Hepatocyte (in vitro differentiated cells): Measurements from ENCODE around the gene OVAAL. TPM values are rescaled to one million over a fixed set of nuclear protein-coding genes. Genes with fewer than 3 reads are reported as not detected.
A peak's percentile ranks its signal among the peaks of the same experiment; 100 is the strongest.
"Not testable (repeated sequence)": the region's sequence is repeated elsewhere in the genome, so short reads cannot be mapped to it uniquely, and the experiment has no call there.

Experiments
- DNase-seq: peaks from one replicate; pipeline ENCODE4 v3.0.0-alpha.2; 2016; ENCODE audit warnings: low spot score
- H2AFZ ChIP-seq: fragments of 200-600 bp; sonication (generic); 2 replicates; pipeline ENCODE4 v1.6.0; 2016; ENCODE audit warnings: antibody characterized with exemption, mild to moderate bottlenecking
- H3K27ac ChIP-seq: fragments of 200-600 bp; sonication (generic); 2 replicates; pipeline ENCODE4 v1.5.1; 2016; ENCODE audit warnings: mild to moderate bottlenecking
- H3K27me3 ChIP-seq: fragments of 200-600 bp; sonication (generic); 2 replicates; pipeline ENCODE4 v1.6.1; 2016
- H3K36me3 ChIP-seq: fragments of 200-600 bp; sonication (generic); replicated peaks from 2 replicates; pipeline ENCODE4 v1.5.1; 2016; ENCODE audit warnings: low read depth; ENCODE audit not compliant: insufficient read depth
- H3K4me1 ChIP-seq: fragments of 200-600 bp; sonication (generic); 2 replicates; pipeline ENCODE4 v1.5.1; 2016; ENCODE audit warnings: mild to moderate bottlenecking, moderate library complexity; ENCODE audit not compliant: insufficient read depth
- H3K4me2 ChIP-seq: fragments of 200-600 bp; sonication (generic); 2 replicates; pipeline ENCODE4 v1.6.0; 2016
- H3K4me3 ChIP-seq: fragments of 200-600 bp; sonication (generic); 2 replicates; pipeline ENCODE4 v1.5.1; 2016; ENCODE audit warnings: mild to moderate bottlenecking
- H3K79me2 ChIP-seq: fragments of 200-600 bp; sonication (generic); 2 replicates; pipeline ENCODE4 v1.6.0; 2017; ENCODE audit warnings: mild to moderate bottlenecking
- H3K9me2 ChIP-seq: fragments of 200-600 bp; sonication (generic); replicated peaks from 2 replicates; pipeline ENCODE4 v1.6.0; 2017; ENCODE audit warnings: mild to moderate bottlenecking; ENCODE audit not compliant: insufficient read depth
- H3K9me3 ChIP-seq: fragments of 200-600 bp; sonication (generic); 2 replicates; pipeline ENCODE4 v1.5.1; 2016; ENCODE audit warnings: low read depth, mild to moderate bottlenecking
- H4K20me1 ChIP-seq: fragments of 200-600 bp; sonication (generic); 2 replicates; pipeline ENCODE4 v1.6.0; 2016; ENCODE audit warnings: mild to moderate bottlenecking; ENCODE audit not compliant: insufficient read depth, poor library complexity, severe bottlenecking
- EZH2 ChIP-seq: fragments of 200-600 bp; sonication (generic); IDR thresholded peaks from 2 replicates; pipeline ENCODE4 v1.6.1; 2016; ENCODE audit warnings: antibody characterized with exemption, mild to moderate bottlenecking, borderline replicate concordance
- EZH2phosphoT487 ChIP-seq: fragments of 200-600 bp; sonication (generic); IDR thresholded peaks from one replicate; pipeline ENCODE4 v1.6.1; 2018; ENCODE audit warnings: antibody characterized with exemption, mild to moderate bottlenecking, low read depth, moderate library complexity; ENCODE audit not compliant: unreplicated experiment, severe bottlenecking
- WGBS: methylation state at CpG from one replicate; pipeline ENCODE4 v1.1.6; 2016; ENCODE audit warnings: low lambda C conversion rate; ENCODE audit errors: missing lambda C conversion rate; 5-methylcytosine and 5-hydroxymethylcytosine counted together
- polyA plus RNA-seq: library from polyadenylated mRNA; unstranded; fragments of >200 nt; fragmentation: Nextera tagmentation; extraction: Ambion mirVana; gene quantifications from 2 replicates; pipeline ENCODE4 v1.2.1, GENCODE V29; 2016
- total RNA-seq: library from RNA; depleted of rRNA; stranded (reverse); fragments of >200 nt; gene quantifications from 2 replicates; pipeline ENCODE4 v1.2.3, GENCODE V29; 2014
- TF ChIP-seq, protein P1 (sequence below): fragments of 200-600 bp; sonication (generic); IDR thresholded peaks from 2 replicates; pipeline ENCODE4 v1.5.1; 2016; ENCODE audit warnings: antibody characterized with exemption, mild to moderate bottlenecking; ENCODE audit not compliant: poor library complexity

Gene OVAAL
- total and polyA plus RNA-seq, 2 experiments from 2014 or later, result not detected

GRCh38 chr1:180542838-180543145, 16.0 kb upstream of the OVAAL start:
- no peak overlapping the region for H3K4me3 ChIP-seq
- no peaks in the 10 kb centered on the region for H3K4me1 ChIP-seq
- peak overlapping the region; percentile 39 for H3K27ac ChIP-seq
- no peaks in the 10 kb centered on the region for H3K36me3 ChIP-seq
- 54% methylated on average over 2 of the region's 2 CpGs for WGBS
- peak overlapping the region; percentile 22 for H2AFZ ChIP-seq
- no peak for DNase-seq
- no peaks in the 10 kb centered on the region for H3K79me2 ChIP-seq
- no peak for TF ChIP-seq EZH2
- TF ChIP-seq EZH2phosphoT487, result no peak
- H4K20me1 ChIP-seq, result no peaks in the 10 kb centered on the region
- no peaks in the 10 kb centered on the region for H3K9me3 ChIP-seq
- no peaks in the 10 kb centered on the region for H3K27me3 ChIP-seq
- H3K4me2 ChIP-seq, result no peak overlapping the region
- no peaks in the 10 kb centered on the region for H3K9me2 ChIP-seq

DNA sequence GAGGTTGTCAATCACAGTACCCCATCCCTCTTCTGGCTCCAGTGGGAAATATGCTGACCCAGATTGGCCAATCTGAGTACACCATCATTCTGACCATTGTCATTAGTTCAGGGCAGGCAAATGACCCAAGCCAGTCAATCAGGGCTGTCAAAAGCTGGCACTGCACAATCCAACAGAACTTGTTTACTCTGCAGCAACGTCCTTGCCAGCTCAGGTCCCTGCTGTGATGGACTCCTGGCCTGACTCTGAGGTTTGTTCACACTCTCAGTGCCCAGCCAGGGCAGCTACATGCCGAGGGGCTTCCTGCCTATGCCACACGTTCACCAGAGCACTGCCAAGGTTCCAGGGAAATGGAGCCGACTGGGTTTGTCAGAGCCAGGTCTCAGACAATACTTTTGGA, 14.7 kb upstream of the OVAAL start:
- 88% methylated on average over 4 of the region's 4 CpGs for WGBS
- H2AFZ ChIP-seq, result no peak overlapping the region

GRCh38 chr1:180545991-180546390, 12.8 kb upstream of the OVAAL start:
- Histone ChIP-seq H3K79me2 (no peaks in the 10 kb centered on the region), H3K4me1 (no peaks in the 10 kb centered on the region), H2AFZ (no peak overlapping the region), H3K27me3 (no peaks in the 10 kb centered on the region), H3K9me2 (no peaks in the 10 kb centered on the region), H3K9me3 (no peaks in the 10 kb centered on the region), H3K36me3 (no peaks in the 10 kb centered on the region), H3K27ac (no peak overlapping the region), H3K4me2 (no peak overlapping the region), H4K20me1 (no peaks in the 10 kb centered on the region), H3K4me3 (no peak overlapping the region)
- 100% methylated on average over 1 of the region's 1 CpG for WGBS
- TF ChIP-seq, protein P1, sequence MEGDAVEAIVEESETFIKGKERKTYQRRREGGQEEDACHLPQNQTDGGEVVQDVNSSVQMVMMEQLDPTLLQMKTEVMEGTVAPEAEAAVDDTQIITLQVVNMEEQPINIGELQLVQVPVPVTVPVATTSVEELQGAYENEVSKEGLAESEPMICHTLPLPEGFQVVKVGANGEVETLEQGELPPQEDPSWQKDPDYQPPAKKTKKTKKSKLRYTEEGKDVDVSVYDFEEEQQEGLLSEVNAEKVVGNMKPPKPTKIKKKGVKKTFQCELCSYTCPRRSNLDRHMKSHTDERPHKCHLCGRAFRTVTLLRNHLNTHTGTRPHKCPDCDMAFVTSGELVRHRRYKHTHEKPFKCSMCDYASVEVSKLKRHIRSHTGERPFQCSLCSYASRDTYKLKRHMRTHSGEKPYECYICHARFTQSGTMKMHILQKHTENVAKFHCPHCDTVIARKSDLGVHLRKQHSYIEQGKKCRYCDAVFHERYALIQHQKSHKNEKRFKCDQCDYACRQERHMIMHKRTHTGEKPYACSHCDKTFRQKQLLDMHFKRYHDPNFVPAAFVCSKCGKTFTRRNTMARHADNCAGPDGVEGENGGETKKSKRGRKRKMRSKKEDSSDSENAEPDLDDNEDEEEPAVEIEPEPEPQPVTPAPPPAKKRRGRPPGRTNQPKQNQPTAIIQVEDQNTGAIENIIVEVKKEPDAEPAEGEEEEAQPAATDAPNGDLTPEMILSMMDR, result no peak
- TF ChIP-seq EZH2, result no peak
- DNase-seq, result no peak

More for the DNA sequence above, 14.7 kb upstream of the OVAAL start:
- H4K20me1 ChIP-seq, result no peaks in the 10 kb centered on the region
- no peak overlapping the region for H3K4me2 ChIP-seq
- H3K27me3 ChIP-seq, result no peaks in the 10 kb centered on the region
- no peaks in the 10 kb centered on the region for H3K36me3 ChIP-seq
- no peaks in the 10 kb centered on the region for H3K4me1 ChIP-seq
- no peaks in the 10 kb centered on the region for H3K9me3 ChIP-seq
- no peaks in the 10 kb centered on the region for H3K9me2 ChIP-seq
- TF ChIP-seq EZH2phosphoT487, result no peak
- TF ChIP-seq, protein P1, result no peak
- no peak for TF ChIP-seq EZH2
- H3K4me3 ChIP-seq, result no peak overlapping the region
- no peak for DNase-seq
- no peaks in the 10 kb centered on the region for H3K79me2 ChIP-seq
- H3K27ac ChIP-seq, result no peak overlapping the region

- WGBS, result 90% methylated on average over 7 of the region's 7 CpGs
Observed at GRCh38 chr1:180548686-180549317, 10.0 kb upstream of the OVAAL start.

GRCh38 chr1:180549770-180550169, 9.0 kb upstream of the OVAAL start:
- 87% methylated on average over 8 of the region's 8 CpGs for WGBS
- DNase-seq, result not testable (repeated sequence)

More at GRCh38 chr1:180548686-180549317, 10.0 kb upstream of the OVAAL start:
- Histone ChIP-seq H3K36me3 (no peaks in the 10 kb centered on the region), H3K27ac (no peak overlapping the region), H3K9me2 (no peaks in the 10 kb centered on the region), H3K9me3 (no peaks in the 10 kb centered on the region), H3K4me1 (no peaks in the 10 kb centered on the region), H2AFZ (no peak overlapping the region), H3K27me3 (no peaks in the 10 kb centered on the region), H3K79me2 (no peaks in the 10 kb centered on the region), H4K20me1 (no peaks in the 10 kb centered on the region), H3K4me3 (no peak overlapping the region), H3K4me2 (no peak overlapping the region)
- TF ChIP-seq EZH2 (no peak), EZH2phosphoT487 (no peak)
- TF ChIP-seq, protein P1, result no peak
- DNase-seq, result no peak

More at GRCh38 chr1:180549770-180550169, 9.0 kb upstream of the OVAAL start:
- not testable (repeated sequence) for H3K79me2 ChIP-seq, H4K20me1 ChIP-seq, H2AFZ ChIP-seq, H3K9me2 ChIP-seq, H3K4me1 ChIP-seq, H3K4me3 ChIP-seq, H3K9me3 ChIP-seq, H3K27ac ChIP-seq, H3K36me3 ChIP-seq, H3K4me2 ChIP-seq, H3K27me3 ChIP-seq
